HepG2 (cell line): ENCODE measurements around the gene ILDR1. TPM values are rescaled to one million over a fixed set of nuclear protein-coding genes. Genes with fewer than 3 reads are reported as not detected.

Source experiments
- ATAC-seq: fragments of 200-7000 bp; cut with Tn5 transposase; 3 replicates; pipeline ENCODE4 v1.9.1; 2020; ENCODE audit warnings: mild to moderate bottlenecking, moderate library complexity
- BruUV-seq: library from RNA; stranded (reverse); fragments of 400-500 nt; replicated peaks from 2 replicates; lab custom pipeline; 2021; lab: Mats Ljungman, UMichigan
- CTCF ChIA-PET: fragments of 300-600 bp; formaldehyde crosslinking; extraction: SDS; loops from one replicate; lab custom pipeline; 2021; ENCODE audit warnings: low total read pairs, inconsistent platforms, low intra/inter-chr PET ratio; lab: Yijun Ruan, JAX
- POLR2A ChIA-PET: fragments of 350-600 bp; sonication (Branson Sonifier 250); formaldehyde crosslinking; loops from one replicate; lab custom pipeline; 2020; ENCODE audit warnings: antibody characterized with exemption, inconsistent platforms; lab: Yijun Ruan, JAX
- DNase-seq: peaks from one replicate; pipeline ENCODE4 v3.0.0-alpha.2; 2015; ENCODE audit warnings: low spot score
- FAIRE-seq: peaks from 3 replicates; lab custom pipeline; 2011; peaks lifted over from hg19 to GRCh38; lab: Jason Lieb, UNC
- H2AFZ ChIP-seq: one replicate; pipeline ENCODE4 v1.6.1; 2011; ENCODE audit warnings: low read length, inconsistent platforms
- H3K27ac ChIP-seq: fragments of 300-600 bp; 3 replicates; pipeline ENCODE4 v1.8.0; 2011; ENCODE audit warnings: mixed run types, mild to moderate bottlenecking, mixed read lengths, low read length, inconsistent platforms; ENCODE audit not compliant: insufficient read depth; ENCODE audit errors: extremely low read length
- H3K27me3 ChIP-seq, 2 experiments: fragments of 200-600 bp in 1 of 2; 2 replicates in 1 of 2; 3 replicates in 1 of 2; pipeline versions ENCODE4 v1.6.0 to v1.8.0; 2011; ENCODE audit warnings: low read length in 2 of 2, mild to moderate bottlenecking in 2 of 2, moderate library complexity in 2 of 2, inconsistent platforms in 1 of 2; ENCODE audit not compliant: insufficient read depth in 2 of 2, control insufficient read depth in 1 of 2
- H3K36me3 ChIP-seq, 2 experiments: fragments of 200-600 bp in 1 of 2; replicated peaks in 1 of 2; 2 replicates in 1 of 2; 3 replicates in 1 of 2; pipeline versions ENCODE4 v1.5.1 to v1.8.0; 2011; ENCODE audit warnings: low read length in 2 of 2, inconsistent platforms in 1 of 2; ENCODE audit not compliant: insufficient read depth in 2 of 2, control insufficient read depth in 1 of 2
- H3K4me1 ChIP-seq: 2 replicates; pipeline ENCODE4 v1.5.1; 2012; ENCODE audit warnings: low read length, inconsistent platforms; ENCODE audit not compliant: insufficient read depth
- H3K4me2 ChIP-seq: 2 replicates; pipeline ENCODE4 v1.6.0; 2011; ENCODE audit warnings: low read depth, low read length, inconsistent platforms
- H3K4me3 ChIP-seq, 3 experiments: fragments of 200-600 bp in 1 of 3; sonication (generic), shearing (Covaris generic) in 1 of 3; replicated peaks in 1 of 3; 2 replicates each; pipeline ENCODE4 v1.5.1; 2011 to 2016; ENCODE audit warnings: low read length in 3 of 3, inconsistent platforms in 2 of 3, low read depth in 2 of 3, mild to moderate bottlenecking in 2 of 3, control low read depth in 1 of 3, mixed read lengths in 1 of 3; ENCODE audit not compliant: insufficient read depth in 1 of 3
- H3K79me2 ChIP-seq: one replicate; pipeline ENCODE4 v1.6.1; 2011; ENCODE audit warnings: low read length, inconsistent platforms; ENCODE audit not compliant: insufficient read depth
- H3K9ac ChIP-seq: 2 replicates; pipeline ENCODE4 v1.6.0; 2011; ENCODE audit warnings: mild to moderate bottlenecking, low read depth, low read length, inconsistent platforms; ENCODE audit not compliant: insufficient read depth
- H3K9me3 ChIP-seq: 2 replicates; pipeline ENCODE4 v1.5.1; 2012; ENCODE audit warnings: mild to moderate bottlenecking, low read length
- H4K20me1 ChIP-seq: 2 replicates; pipeline ENCODE4 v1.6.0; 2011; ENCODE audit warnings: inconsistent platforms, mild to moderate bottlenecking, low read length, moderate library complexity; ENCODE audit not compliant: insufficient read depth
- AGO1 ChIP-seq: fragments of 200-400 bp; formaldehyde crosslinking; IDR thresholded peaks from 2 replicates; pipeline ENCODE4 v1.6.1; 2017; ENCODE audit warnings: mild to moderate bottlenecking, low read depth, low read length, moderate library complexity; ENCODE audit not compliant: poor library complexity, severe bottlenecking
- ATF1 ChIP-seq: IDR thresholded peaks from 2 replicates; pipeline ENCODE4 v1.6.1; 2016; ENCODE audit warnings: mild to moderate bottlenecking, control low read depth
- ATM ChIP-seq: fragments of 450-650 bp; IDR thresholded peaks from 2 replicates; pipeline ENCODE4 v1.7.1; 2017; ENCODE audit warnings: mild to moderate bottlenecking, borderline replicate concordance
- CSRNP2 ChIP-seq: sonication (generic); formaldehyde crosslinking; conservative IDR thresholded peaks from 2 replicates; pipeline ENCODE4 v1.8.0; 2022; ENCODE audit warnings: low read depth, missing genetic modification reagents
- FOXJ3 ChIP-seq: sonication (generic); formaldehyde crosslinking; IDR thresholded peaks from 2 replicates; pipeline ENCODE4 v1.4.0; 2020; ENCODE audit warnings: missing genetic modification reagents, mild to moderate bottlenecking, borderline replicate concordance
- MYC ChIP-seq: sonication (generic); formaldehyde crosslinking; IDR thresholded peaks from 2 replicates; pipeline ENCODE4 v1.9.0; 2021; ENCODE audit warnings: missing genetic modification reagents, borderline replicate concordance
- ONECUT2 ChIP-seq: sonication (generic); formaldehyde crosslinking; IDR thresholded peaks from 2 replicates; pipeline ENCODE4 v1.4.0; 2020; ENCODE audit warnings: missing genetic modification reagents
- PATZ1 ChIP-seq: sonication (generic); formaldehyde crosslinking; IDR thresholded peaks from 2 replicates; pipeline ENCODE4 v1.4.0; 2020; ENCODE audit warnings: missing genetic modification reagents
- REPIN1 ChIP-seq: sonication (generic); formaldehyde crosslinking; IDR thresholded peaks from 2 replicates; pipeline ENCODE4 v1.8.0; 2022; ENCODE audit warnings: missing genetic modification reagents, low read depth, mild to moderate bottlenecking, borderline replicate concordance
- SUZ12 ChIP-seq: fragments of 150-350 bp; IDR thresholded peaks from 2 replicates; pipeline ENCODE4 v1.6.1; 2014; ENCODE audit warnings: low read depth, low read length
- ZHX2 ChIP-seq, 2 experiments: sonication (generic) in 1 of 2; formaldehyde crosslinking in 1 of 2; IDR thresholded peaks; 2 replicates each; pipeline versions ENCODE4 v1.6.1 to v1.9.0; 2014 to 2022; ENCODE audit warnings: antibody characterized with exemption in 1 of 2, borderline replicate concordance in 1 of 2, inconsistent platforms in 1 of 2, low read depth in 1 of 2, missing genetic modification reagents in 1 of 2
- ZNF883 ChIP-seq: sonication (generic); formaldehyde crosslinking; IDR thresholded peaks from 2 replicates; pipeline ENCODE4 v1.5.1; 2020; ENCODE audit warnings: mild to moderate bottlenecking, missing genetic modification reagents; ENCODE audit errors: not compliant biosample characterization
- WGBS: methylation state at CpG from one replicate; pipeline ENCODE4 v1.1.6; 2017; ENCODE audit warnings: low lambda C conversion rate; 5-methylcytosine and 5-hydroxymethylcytosine counted together
- in situ Hi-C: cut with HindIII; loops from 2 replicates; pipeline ENCODE4 v1.10.0; 2017; ENCODE audit warnings: low pct_unique_long_range_greater_than_20kb; ENCODE audit not compliant: extremely low pct_ligation_motif_present
- intact Hi-C: fragments of 100-400 bp; cut with micrococcal nuclease; formaldehyde crosslinking; loops from one replicate; pipeline ENCODE4 v1.10.0; 2022; ENCODE audit not compliant: unreplicated experiment
- polyA plus RNA-seq, 8 experiments: library from polyadenylated mRNA; depleted of rRNA in 3 of 8; stranded (reverse) in 7 of 8; unstranded in 1 of 8; fragments of >200 nt; fragmentation: Illumina TruSeq in 4 of 8; extraction: Trizol in 4 of 8; gene quantifications; 2 replicates each; pipeline versions ENCODE4 v1.2.1 to v1.2.3, GENCODE V29; 2011 to 2016; ENCODE audit warnings: low read depth in 4 of 8, missing spikeins in 1 of 8, mixed read lengths in 1 of 8; ENCODE audit not compliant: insufficient read depth in 1 of 8
- total RNA-seq, 5 experiments: library from RNA; depleted of rRNA; stranded (reverse); fragments of >200 nt; fragmentation: Illumina TruSeq; extraction: Trizol; gene quantifications; 2 replicates each; pipeline ENCODE4 v1.2.3, GENCODE V29; 2016; ENCODE audit warnings: low read depth in 1 of 5

Gene ILDR1
- total and polyA plus RNA-seq, 2 of the 13 experiments (the other 11 are each of a cell fraction or from before 2014, with no cell fraction given): not detected

GRCh38 chr3:122033023-122033422 lies 11.0 kb upstream of the ILDR1 start:
- Histone ChIP-seq H3K79me2 (no peaks in the 10 kb centered on the region), H3K4me1 (no peaks in the 10 kb centered on the region), H3K9me3 (peaks cover 21% of the 10 kb centered on the region), H3K27ac (no peak overlapping the region), H3K27me3 (no peaks in the 10 kb centered on the region), H3K36me3 (no peaks in the 10 kb centered on the region), H3K4me3 (no peak overlapping the region), H3K9ac (no peak overlapping the region), H2AFZ (no peak overlapping the region), H3K4me2 (no peak overlapping the region), H4K20me1 (no peaks in the 10 kb centered on the region)
- DNase-seq (no peak), ATAC-seq (no peak), FAIRE-seq (no peak)
- BruUV-seq: no TSS peak
- POLR2A ChIA-PET: no interaction called here
- CTCF ChIA-PET: no interaction called here
- intact Hi-C loops (no loop called here), in situ Hi-C loops (no loop called here)
- 0% methylated on average over 1 of the region's 1 CpG for WGBS
- TF ChIP-seq AGO1 (no peak), MYC (CRISPR knock-in tag) (no peak), CSRNP2 (CRISPR knock-in tag) (no peak), ZHX2 (IDR thresholded peaks at IDR 0.05; ENCODE audit: low read depth) (no peak), ZHX2 (CRISPR knock-in tag; IDR thresholded peaks at IDR 0.05; ENCODE audit: borderline replicate concordance) (no peak), ZNF883 (CRISPR knock-in tag) (no peak), PATZ1 (CRISPR knock-in tag) (no peak), REPIN1 (CRISPR knock-in tag) (no peak), ATM (no peak), ONECUT2 (CRISPR knock-in tag) (no peak), SUZ12 (no peak), FOXJ3 (CRISPR knock-in tag) (no peak), ATF1 (CRISPR knock-in tag) (no peak)
